K562 (cell line): ENCODE results near the gene C2orf42. TPM values are rescaled to one million over a fixed set of nuclear protein-coding genes. Genes with fewer than 3 reads are reported as not detected.

Experiments
- ARID3B ChIP-seq: fragments of 250-450 bp; sonication (Bioruptor Pico); IDR thresholded peaks from 2 replicates; pipeline ENCODE4 v1.4.0; 2020; ENCODE audit warnings: borderline replicate concordance
- BCOR ChIP-seq: fragments of 450-650 bp; IDR thresholded peaks from 2 replicates; pipeline ENCODE4 v1.6.1; 2016
- BMI1 ChIP-seq: fragments of 150-350 bp; IDR thresholded peaks from 2 replicates; pipeline ENCODE4 v1.6.1; 2014; ENCODE audit warnings: low read length
- DEAF1 ChIP-seq: fragments of 450-650 bp; formaldehyde crosslinking; IDR thresholded peaks from 2 replicates; pipeline ENCODE4 v1.4.0; 2020; ENCODE audit warnings: mild to moderate bottlenecking, moderate library complexity
- KLF6 ChIP-seq: fragments of 250-450 bp; sonication (Bioruptor Pico); IDR thresholded peaks from 2 replicates; pipeline ENCODE4 v1.4.0; 2020; ENCODE audit warnings: mild to moderate bottlenecking, moderate library complexity, borderline replicate concordance
- MCM7 ChIP-seq, 2 experiments: fragments of 450-650 bp; IDR thresholded peaks; 2 replicates each; pipeline ENCODE4 v1.6.1; 2016 to 2018
- MEF2A ChIP-seq: IDR thresholded peaks from 2 replicates; pipeline ENCODE4 v1.6.1; 2011; ENCODE audit warnings: low read depth, mild to moderate bottlenecking, low read length, moderate library complexity; ENCODE audit not compliant: control insufficient read depth
- MTA3 ChIP-seq: fragments of 450-650 bp; formaldehyde crosslinking; IDR thresholded peaks from 2 replicates; pipeline ENCODE4 v1.6.1; 2017; ENCODE audit warnings: mild to moderate bottlenecking, borderline replicate concordance
- MYC ChIP-seq, 2 experiments: fragments of 250-450 bp in 1 of 2; sonication (Bioruptor Pico) in 1 of 2; IDR thresholded peaks; 2 replicates each; pipeline versions ENCODE4 v1.5.1 to v1.6.1; 2012 to 2021; ENCODE audit warnings: low read depth in 2 of 2, borderline replicate concordance in 1 of 2, improper control_type of control experiment in 1 of 2, low read length in 1 of 2, mild to moderate bottlenecking in 1 of 2, moderate library complexity in 1 of 2
- NCOA6 ChIP-seq: fragments of 450-650 bp; IDR thresholded peaks from 2 replicates; pipeline ENCODE4 v1.6.1; 2017; ENCODE audit warnings: mild to moderate bottlenecking
- SAP30 ChIP-seq: fragments of 200-600 bp; sonication (generic); IDR thresholded peaks from 2 replicates; pipeline ENCODE4 v1.6.1; 2012; ENCODE audit warnings: borderline replicate concordance, low read depth, mild to moderate bottlenecking, moderate library complexity, low read length, control low read depth, inconsistent platforms; ENCODE audit not compliant: insufficient read depth, poor library complexity, severe bottlenecking
- TCF7L2 ChIP-seq: fragments of 150-350 bp; IDR thresholded peaks from 2 replicates; pipeline ENCODE4 v1.6.1; 2016; ENCODE audit warnings: low read depth, mild to moderate bottlenecking, low read length, moderate library complexity
- YY1 ChIP-seq, 3 experiments: IDR thresholded peaks; 2 replicates each; pipeline ENCODE4 v1.6.1; 2011; ENCODE audit warnings: low read length in 2 of 3, mild to moderate bottlenecking in 2 of 3, moderate library complexity in 2 of 3, borderline replicate concordance in 1 of 3, control low read depth in 1 of 3, low read depth in 1 of 3; ENCODE audit not compliant: insufficient read depth in 3 of 3, insufficient replicate concordance in 2 of 3, control insufficient read depth in 1 of 3, insufficient read length in 1 of 3; ENCODE audit errors: extremely low read depth in 1 of 3
- ZNF212 ChIP-seq: fragments of 450-650 bp; formaldehyde crosslinking; IDR thresholded peaks from 2 replicates; pipeline ENCODE4 v1.4.0; 2020; ENCODE audit warnings: mild to moderate bottlenecking
- ZNF79 ChIP-seq: fragments of 250-450 bp; sonication (Bioruptor Pico); IDR thresholded peaks from 2 replicates; pipeline ENCODE4 v1.4.0; 2020; ENCODE audit warnings: low read depth, mild to moderate bottlenecking, moderate library complexity
- polyA plus RNA-seq, 8 experiments: library from polyadenylated mRNA; depleted of rRNA in 4 of 8; stranded (reverse) in 5 of 8; unstranded in 3 of 8; fragments of >200 nt; fragmentation: Nextera tagmentation in 2 of 8; fragmentation: Illumina TruSeq in 1 of 8; extraction: Ambion mirVana in 2 of 8; extraction: Trizol in 1 of 8; gene quantifications; 2 replicates each; pipeline versions ENCODE4 v1.2.1 to v1.2.3, GENCODE V29; 2011 to 2014; ENCODE audit warnings: inconsistent platforms in 1 of 8, missing spikeins in 1 of 8
- total RNA-seq, 7 experiments: library from RNA; depleted of rRNA in 6 of 7; stranded (reverse); fragments of >200 nt in 6 of 7; fragmentation: Illumina TruSeq in 2 of 7; extraction: Trizol in 2 of 7; gene quantifications; 2 replicates each; pipeline versions ENCODE4 v1.2.1 to v1.2.3, GENCODE V29; 2011 to 2021; ENCODE audit warnings: low replicate concordance in 1 of 7
- TF ChIP-seq, protein P1 (sequence below): fragments of 450-650 bp; formaldehyde crosslinking; IDR thresholded peaks from 2 replicates; pipeline ENCODE4 v1.4.0; 2020; ENCODE audit warnings: mild to moderate bottlenecking
- TF ChIP-seq, protein P2 (sequence below): fragments of 250-450 bp; sonication (Bioruptor Pico); IDR thresholded peaks from 2 replicates; pipeline ENCODE4 v1.5.0; 2020; ENCODE audit warnings: mild to moderate bottlenecking
- TF ChIP-seq, protein P3 (sequence below), 2 experiments: fragments of 450-650 bp in 1 of 2; sonication (generic) in 1 of 2; formaldehyde crosslinking in 1 of 2; IDR thresholded peaks in 1 of 2; conservative IDR thresholded peaks in 1 of 2; 2 replicates each; pipeline versions ENCODE4 v1.6.1 to v1.8.1; 2016 to 2023; ENCODE audit warnings: mild to moderate bottlenecking in 2 of 2, moderate library complexity in 2 of 2, inconsistent platforms in 1 of 2, missing genetic modification reagents in 1 of 2

The C2orf42 gene
- total and polyA plus RNA-seq, 9 of the 15 experiments (the other 6 are each of a cell fraction or from before 2014, with no cell fraction given), result 4.6 to 10.9 (median 7.5) TPM

GRCh38 chr2:70123051-70123828 lies 67.6 kb downstream of the C2orf42 start (continued):
- no peak for TF ChIP-seq DEAF1 (CRISPR knock-in tag)
- TF ChIP-seq BMI1, result no peak
- 0 out of 2 replicates have a peak, but pooled peaks have one; percentile 45 for TF ChIP-seq ZNF79 (CRISPR knock-in tag)
- TF ChIP-seq, protein P1, sequence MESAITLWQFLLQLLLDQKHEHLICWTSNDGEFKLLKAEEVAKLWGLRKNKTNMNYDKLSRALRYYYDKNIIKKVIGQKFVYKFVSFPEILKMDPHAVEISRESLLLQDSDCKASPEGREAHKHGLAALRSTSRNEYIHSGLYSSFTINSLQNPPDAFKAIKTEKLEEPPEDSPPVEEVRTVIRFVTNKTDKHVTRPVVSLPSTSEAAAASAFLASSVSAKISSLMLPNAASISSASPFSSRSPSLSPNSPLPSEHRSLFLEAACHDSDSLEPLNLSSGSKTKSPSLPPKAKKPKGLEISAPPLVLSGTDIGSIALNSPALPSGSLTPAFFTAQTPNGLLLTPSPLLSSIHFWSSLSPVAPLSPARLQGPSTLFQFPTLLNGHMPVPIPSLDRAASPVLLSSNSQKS, result no peak
- TF ChIP-seq MCM7 (IDR thresholded peaks at IDR 0.05), result no peak
- TF ChIP-seq YY1 (IDR thresholded peaks at IDR 0.05; ENCODE audit: borderline replicate concordance in 1 of 3, control insufficient read depth in 1 of 3, extremely low read depth in 1 of 3, insufficient read depth in 3 of 3, insufficient read length in 1 of 3, insufficient replicate concordance in 2 of 3, low read depth in 1 of 3, low read length in 2 of 3), result no peak
- no peak for TF ChIP-seq TCF7L2
- TF ChIP-seq MEF2A, result no peak
- TF ChIP-seq NCOA6, result no peak
- no peak for TF ChIP-seq ZNF212 (CRISPR knock-in tag)
- no peak for TF ChIP-seq ARID3B (CRISPR knock-in tag)
- TF ChIP-seq, protein P2, sequence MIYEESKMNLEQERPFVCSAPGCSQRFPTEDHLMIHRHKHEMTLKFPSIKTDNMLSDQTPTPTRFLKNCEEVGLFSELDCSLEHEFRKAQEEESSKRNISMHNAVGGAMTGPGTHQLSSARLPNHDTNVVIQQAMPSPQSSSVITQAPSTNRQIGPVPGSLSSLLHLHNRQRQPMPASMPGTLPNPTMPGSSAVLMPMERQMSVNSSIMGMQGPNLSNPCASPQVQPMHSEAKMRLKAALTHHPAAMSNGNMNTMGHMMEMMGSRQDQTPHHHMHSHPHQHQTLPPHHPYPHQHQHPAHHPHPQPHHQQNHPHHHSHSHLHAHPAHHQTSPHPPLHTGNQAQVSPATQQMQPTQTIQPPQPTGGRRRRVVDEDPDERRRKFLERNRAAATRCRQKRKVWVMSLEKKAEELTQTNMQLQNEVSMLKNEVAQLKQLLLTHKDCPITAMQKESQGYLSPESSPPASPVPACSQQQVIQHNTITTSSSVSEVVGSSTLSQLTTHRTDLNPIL (CRISPR knock-in tag), result 0 out of 2 replicates have a peak, but pooled peaks have one; percentile 7
- 0 out of 2 replicates have a peak, but pooled peaks have one; percentile 32 for TF ChIP-seq MTA3
- TF ChIP-seq BCOR, result peak; percentile 62; the same call in 1 of the 2 replicates
- TF ChIP-seq, protein P3, sequence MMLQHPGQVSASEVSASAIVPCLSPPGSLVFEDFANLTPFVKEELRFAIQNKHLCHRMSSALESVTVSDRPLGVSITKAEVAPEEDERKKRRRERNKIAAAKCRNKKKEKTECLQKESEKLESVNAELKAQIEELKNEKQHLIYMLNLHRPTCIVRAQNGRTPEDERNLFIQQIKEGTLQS (IDR thresholded peaks at IDR 0.05), result no peak
- TF ChIP-seq, protein P3 (CRISPR knock-in tag; conservative IDR thresholded peaks at IDR 0.05), result no peak
- peak; percentile 32 for TF ChIP-seq SAP30
- TF ChIP-seq MYC (IDR thresholded peaks at IDR 0.05; ENCODE audit: low read depth, low read length), result peak; percentile 57; the same call in 1 of the 2 replicates
- TF ChIP-seq MYC (CRISPR knock-in tag; IDR thresholded peaks at IDR 0.05; ENCODE audit: borderline replicate concordance, low read depth), result peak; percentile 71; the same call in 1 of the 2 replicates
- peak; percentile 5; the same call in 1 of the 2 replicates for TF ChIP-seq KLF6 (CRISPR knock-in tag)
